ENCODE results near the gene ZC3H14.

The ZC3H14 gene

DNA sequence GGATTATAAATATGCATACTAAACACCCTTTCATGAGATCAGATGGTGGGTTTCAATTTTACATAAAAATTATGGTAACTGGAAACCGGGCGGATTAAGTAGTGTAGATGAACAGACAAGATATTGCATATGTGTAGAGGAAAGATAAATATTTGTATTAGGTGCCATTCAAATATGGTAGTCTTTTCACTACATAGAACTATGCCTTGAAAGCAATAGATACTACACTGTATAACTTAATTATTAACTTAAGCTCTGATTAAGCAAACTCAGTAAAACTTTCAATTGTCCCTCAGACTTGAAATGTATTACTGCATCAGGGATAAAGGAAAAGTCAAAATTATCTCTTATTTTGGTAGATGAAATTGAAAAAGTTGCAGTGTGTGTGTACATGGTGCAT, 10.0 kb upstream of the ZC3H14 start:
- Histone ChIP-seq H2BK120ac (ENCODE audit: low read depth, low read length) (no peak overlapping the region), H2BK12ac (ENCODE audit: low read length) (no peak overlapping the region), H2BK5ac (ENCODE audit: low read length) (no peak overlapping the region), H3K36me3 (replicated peaks in 1 of 2; ENCODE audit: control insufficient read depth in 2 of 2, insufficient read depth in 2 of 2, low read length in 2 of 2) (peaks cover 9 to 28% of the 10 kb centered on the region in 2 donors), H3K4me2 (ENCODE audit: insufficient read depth, low read length, poor library complexity, severe bottlenecking) (no peak overlapping the region), H3K27me3 (ENCODE audit: control insufficient read depth in 3 of 3, insufficient read depth in 3 of 3, low read depth in 1 of 3, low read length in 3 of 3) (no peaks in the 10 kb centered on the region), H4K91ac (ENCODE audit: low read depth, low read length, poor library complexity) (no peak overlapping the region), H3K18ac (ENCODE audit: low read length) (no peak overlapping the region), H3K14ac (ENCODE audit: low read length) (no peak overlapping the region), H2BK15ac (ENCODE audit: low read length) (no peak overlapping the region), H3K27ac (replicated peaks; ENCODE audit: low read length) (no peak overlapping the region), H4K8ac (ENCODE audit: low read depth, low read length) (no peak overlapping the region), H2AK5ac (ENCODE audit: low read depth, low read length) (no peak overlapping the region), H3K79me1 (ENCODE audit: low read depth, low read length) (peaks cover 4% of the 10 kb centered on the region), H3K9ac (ENCODE audit: low read depth, low read length, poor library complexity) (no peak overlapping the region), H3K9me3 (replicated peaks in 1 of 2; ENCODE audit: control insufficient read depth in 2 of 2, insufficient read depth in 1 of 2, low read depth in 1 of 2, low read length in 2 of 2) (no peaks in the 10 kb centered on the region), H3K23ac (ENCODE audit: low read depth, low read length, poor library complexity) (no peak overlapping the region), H3K4me3 (ENCODE audit: low read length in 2 of 2) (no peak overlapping the region), H3K4ac (ENCODE audit: low read length) (no peak overlapping the region), H2AFZ (ENCODE audit: low read length) (no peak overlapping the region), H3K4me1 (ENCODE audit: control insufficient read depth in 2 of 2, insufficient read depth in 1 of 2, low read depth in 1 of 2, low read length in 2 of 2) (peaks cover 5 to 10% of the 10 kb centered on the region in 2 donors)
- no peak for DNase-seq (ENCODE audit: low spot score)
- no CpG with 5 or more reads among the region's 2 CpGs for WGBS, 2 donors (ENCODE audit: extremely low coverage in 2 of 2, insufficient read length in 2 of 2, insufficient replicate concordance in 1 of 2)

DNA sequence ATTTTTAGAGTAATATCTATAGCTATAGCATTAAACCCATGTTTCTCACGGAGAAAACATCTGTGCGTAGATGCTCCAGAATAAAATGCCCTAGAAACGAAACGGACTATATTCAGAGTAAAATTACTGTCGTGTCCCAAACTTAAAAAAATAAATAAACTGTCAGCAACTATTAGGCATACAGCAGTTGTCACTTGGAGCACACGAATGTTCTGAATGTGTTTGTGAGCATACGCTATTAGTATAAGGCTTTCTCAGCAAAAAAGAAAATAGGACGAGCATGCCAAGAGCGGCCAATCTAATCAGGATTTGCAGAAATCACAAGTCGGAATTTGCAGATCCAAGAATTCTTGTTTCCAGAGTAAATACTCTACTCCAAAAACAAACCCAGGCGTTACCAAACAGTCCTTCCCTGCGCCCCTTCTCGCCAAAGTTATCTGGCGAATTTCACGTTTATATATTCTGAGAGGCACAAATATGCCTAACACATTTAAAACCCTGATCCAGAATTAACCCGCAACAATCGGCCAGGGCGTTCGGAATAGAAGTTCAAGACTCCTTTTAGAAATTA, 8.9 kb upstream of the ZC3H14 start:
- Histone ChIP-seq H2BK5ac (ENCODE audit: low read length) (no peak overlapping the region), H2BK15ac (ENCODE audit: low read length) (no peak overlapping the region), H3K79me1 (ENCODE audit: low read depth, low read length) (peaks cover 4% of the 10 kb centered on the region), H3K23ac (ENCODE audit: low read depth, low read length, poor library complexity) (no peak overlapping the region), H2AFZ (ENCODE audit: low read length) (peak overlapping the region; percentile 100), H3K9ac (ENCODE audit: low read depth, low read length, poor library complexity) (no peak overlapping the region), H3K4ac (ENCODE audit: low read length) (no peak overlapping the region), H3K14ac (ENCODE audit: low read length) (no peak overlapping the region), H3K9me3 (replicated peaks in 1 of 2; ENCODE audit: control insufficient read depth in 2 of 2, insufficient read depth in 1 of 2, low read depth in 1 of 2, low read length in 2 of 2) (no peaks in the 10 kb centered on the region), H2AK5ac (ENCODE audit: low read depth, low read length) (no peak overlapping the region), H2BK120ac (ENCODE audit: low read depth, low read length) (no peak overlapping the region), H3K36me3 (replicated peaks in 1 of 2; ENCODE audit: control insufficient read depth in 2 of 2, insufficient read depth in 2 of 2, low read length in 2 of 2) (peaks cover 3 to 17% of the 10 kb centered on the region in 2 donors), H3K4me2 (ENCODE audit: insufficient read depth, low read length, poor library complexity, severe bottlenecking) (peak overlapping the region; percentile 43), H2BK12ac (ENCODE audit: low read length) (no peak overlapping the region), H4K91ac (ENCODE audit: low read depth, low read length, poor library complexity) (no peak overlapping the region), H3K4me1 (ENCODE audit: control insufficient read depth in 2 of 2, insufficient read depth in 1 of 2, low read depth in 1 of 2, low read length in 2 of 2) (peaks cover 5 to 10% of the 10 kb centered on the region in 2 donors), H3K4me3 (ENCODE audit: low read length in 2 of 2) (peak overlapping the region; percentile 68 to 94), H3K27me3 (ENCODE audit: control insufficient read depth in 3 of 3, insufficient read depth in 3 of 3, low read depth in 1 of 3, low read length in 3 of 3) (no peaks in the 10 kb centered on the region), H3K18ac (ENCODE audit: low read length) (no peak overlapping the region), H3K27ac (replicated peaks; ENCODE audit: low read length) (peak overlapping the region; percentile 75), H4K8ac (ENCODE audit: low read depth, low read length) (no peak overlapping the region)
- WGBS, 2 donors (ENCODE audit: extremely low coverage in 2 of 2, insufficient read length in 2 of 2, insufficient replicate concordance in 1 of 2) = no CpG with 5 or more reads among the region's 19 CpGs
- no peak for DNase-seq (ENCODE audit: low spot score)

GRCh38 chr14:88554457-88555286, 8.2 kb upstream of the ZC3H14 start, which contains the start of gene PTPN21:
TSS of gene PTPN21 (minus strand) at chr14:88555007. CDS start at chr14:88550417, 4,590 bp downstream.
- Histone ChIP-seq H3K4me1 (ENCODE audit: control insufficient read depth in 2 of 2, insufficient read depth in 1 of 2, low read depth in 1 of 2, low read length in 2 of 2) (peaks cover 5 to 10% of the 10 kb centered on the region in 2 donors), H3K14ac (ENCODE audit: low read length) (no peak within 1 kb of the TSS), H3K79me1 (ENCODE audit: low read depth, low read length) (peaks cover 4% of the 10 kb centered on the region), H2BK120ac (ENCODE audit: low read depth, low read length) (no peak within 1 kb of the TSS), H3K27ac (replicated peaks; ENCODE audit: low read length) (peak within 1 kb of the TSS; percentile 75), H3K9me3 (replicated peaks in 1 of 2; ENCODE audit: control insufficient read depth in 2 of 2, insufficient read depth in 1 of 2, low read depth in 1 of 2, low read length in 2 of 2) (no peaks in the 10 kb centered on the region), H3K36me3 (replicated peaks in 1 of 2; ENCODE audit: control insufficient read depth in 2 of 2, insufficient read depth in 2 of 2, low read length in 2 of 2) (peaks cover 3 to 10% of the 10 kb centered on the region in 2 donors), H3K4me3 (ENCODE audit: low read length in 2 of 2) (peak within 1 kb of the TSS; percentile 68 to 94), H3K4me2 (ENCODE audit: insufficient read depth, low read length, poor library complexity, severe bottlenecking) (peak within 1 kb of the TSS; percentile 56), H2BK15ac (ENCODE audit: low read length) (peak within 1 kb of the TSS; percentile 49), H2AFZ (ENCODE audit: low read length) (peak within 1 kb of the TSS; percentile 100), H2AK5ac (ENCODE audit: low read depth, low read length) (peak within 1 kb of the TSS; percentile 84), H2BK5ac (ENCODE audit: low read length) (peak within 1 kb of the TSS; percentile 98), H3K27me3 (ENCODE audit: control insufficient read depth in 3 of 3, insufficient read depth in 3 of 3, low read depth in 1 of 3, low read length in 3 of 3) (no peaks in the 10 kb centered on the region), H3K18ac (ENCODE audit: low read length) (peak within 1 kb of the TSS; percentile 95), H3K4ac (ENCODE audit: low read length) (no peak within 1 kb of the TSS), H3K23ac (ENCODE audit: low read depth, low read length, poor library complexity) (peak within 1 kb of the TSS; percentile 55), H2BK12ac (ENCODE audit: low read length) (peak within 1 kb of the TSS; percentile 73), H4K8ac (ENCODE audit: low read depth, low read length) (peak within 1 kb of the TSS; percentile 17), H3K9ac (ENCODE audit: low read depth, low read length, poor library complexity) (peak within 1 kb of the TSS; percentile 81), H4K91ac (ENCODE audit: low read depth, low read length, poor library complexity) (no peak within 1 kb of the TSS)
- peak; percentile 70 for DNase-seq (ENCODE audit: low spot score)
- no CpG with 5 or more reads among the region's 103 CpGs for WGBS, 2 donors (ENCODE audit: extremely low coverage in 2 of 2, insufficient read length in 2 of 2, insufficient replicate concordance in 1 of 2)

- no CpG with 5 or more reads among the region's 3 CpGs for WGBS, 2 donors (ENCODE audit: extremely low coverage in 2 of 2, insufficient read length in 2 of 2, insufficient replicate concordance in 1 of 2)
- Histone ChIP-seq H3K4me3 (ENCODE audit: low read length in 2 of 2) (no peak overlapping the region), H2BK12ac (ENCODE audit: low read length) (no peak overlapping the region), H3K18ac (ENCODE audit: low read length) (no peak overlapping the region), H3K4ac (ENCODE audit: low read length) (no peak overlapping the region), H3K4me2 (ENCODE audit: insufficient read depth, low read length, poor library complexity, severe bottlenecking) (no peak overlapping the region), H3K36me3 (replicated peaks in 1 of 2; ENCODE audit: control insufficient read depth in 2 of 2, insufficient read depth in 2 of 2, low read length in 2 of 2) (no peaks in the 10 kb centered on the region), H3K9me3 (replicated peaks in 1 of 2; ENCODE audit: control insufficient read depth in 2 of 2, insufficient read depth in 1 of 2, low read depth in 1 of 2, low read length in 2 of 2) (no peaks in the 10 kb centered on the region), H3K79me1 (ENCODE audit: low read depth, low read length) (peaks cover 4% of the 10 kb centered on the region), H2AK5ac (ENCODE audit: low read depth, low read length) (no peak overlapping the region), H2BK5ac (ENCODE audit: low read length) (no peak overlapping the region), H3K9ac (ENCODE audit: low read depth, low read length, poor library complexity) (no peak overlapping the region), H3K27ac (replicated peaks; ENCODE audit: low read length) (no peak overlapping the region), H3K4me1 (ENCODE audit: control insufficient read depth in 2 of 2, insufficient read depth in 1 of 2, low read depth in 1 of 2, low read length in 2 of 2) (peaks cover 5 to 10% of the 10 kb centered on the region in 2 donors), H3K23ac (ENCODE audit: low read depth, low read length, poor library complexity) (no peak overlapping the region), H2BK15ac (ENCODE audit: low read length) (no peak overlapping the region), H4K91ac (ENCODE audit: low read depth, low read length, poor library complexity) (no peak overlapping the region), H3K27me3 (ENCODE audit: control insufficient read depth in 3 of 3, insufficient read depth in 3 of 3, low read depth in 1 of 3, low read length in 3 of 3) (no peaks in the 10 kb centered on the region), H2AFZ (ENCODE audit: low read length) (no peak overlapping the region), H3K14ac (ENCODE audit: low read length) (no peak overlapping the region), H2BK120ac (ENCODE audit: low read depth, low read length) (no peak overlapping the region), H4K8ac (ENCODE audit: low read depth, low read length) (no peak overlapping the region)
- no peak for DNase-seq (ENCODE audit: low spot score)
These were observed 6.3 kb upstream of the ZC3H14 start for GRCh38 chr14:88556581-88556980.
